ENCODE data around the gene ATG5.
"Not testable (repeated sequence)": the region's sequence is repeated elsewhere in the genome, so short reads cannot be mapped to it uniquely, and the experiment has no call there.

The ATG5 gene

DNA sequence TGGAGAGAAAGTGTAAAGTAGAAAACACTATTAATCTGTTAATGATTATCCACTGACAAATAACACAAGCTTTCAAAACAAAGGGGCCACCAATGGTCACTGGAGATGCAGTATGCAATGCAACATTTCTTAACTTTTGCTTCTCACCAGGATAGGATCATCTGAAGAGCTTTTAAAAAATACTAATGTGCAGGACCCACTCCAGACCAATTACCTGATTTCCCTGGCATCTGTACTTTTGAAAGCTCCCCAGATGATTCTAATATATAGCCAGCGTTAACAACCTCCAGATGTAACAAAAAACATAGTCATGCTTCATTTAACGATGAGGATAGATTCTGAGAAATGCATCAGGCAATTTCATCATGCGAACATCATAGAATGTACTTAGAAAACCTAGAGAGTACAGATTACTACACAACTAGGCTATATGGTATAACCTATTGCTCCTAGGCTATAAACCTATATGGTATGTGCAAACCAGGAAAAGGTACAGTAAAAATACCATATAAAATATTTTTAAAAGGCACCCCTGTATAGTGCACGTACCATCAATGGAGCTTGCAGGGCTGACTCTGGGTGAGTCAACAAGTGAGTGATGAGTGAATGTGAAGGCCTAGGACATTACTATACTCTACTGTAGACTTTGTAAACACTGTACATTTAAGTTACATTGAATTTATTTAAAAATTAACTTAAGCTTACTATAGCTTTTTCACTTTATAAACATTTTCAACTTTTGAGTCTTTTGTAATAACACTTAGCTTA, 69.2 kb downstream of the ATG5 start:
- TF ChIP-seq, protein P1, sequence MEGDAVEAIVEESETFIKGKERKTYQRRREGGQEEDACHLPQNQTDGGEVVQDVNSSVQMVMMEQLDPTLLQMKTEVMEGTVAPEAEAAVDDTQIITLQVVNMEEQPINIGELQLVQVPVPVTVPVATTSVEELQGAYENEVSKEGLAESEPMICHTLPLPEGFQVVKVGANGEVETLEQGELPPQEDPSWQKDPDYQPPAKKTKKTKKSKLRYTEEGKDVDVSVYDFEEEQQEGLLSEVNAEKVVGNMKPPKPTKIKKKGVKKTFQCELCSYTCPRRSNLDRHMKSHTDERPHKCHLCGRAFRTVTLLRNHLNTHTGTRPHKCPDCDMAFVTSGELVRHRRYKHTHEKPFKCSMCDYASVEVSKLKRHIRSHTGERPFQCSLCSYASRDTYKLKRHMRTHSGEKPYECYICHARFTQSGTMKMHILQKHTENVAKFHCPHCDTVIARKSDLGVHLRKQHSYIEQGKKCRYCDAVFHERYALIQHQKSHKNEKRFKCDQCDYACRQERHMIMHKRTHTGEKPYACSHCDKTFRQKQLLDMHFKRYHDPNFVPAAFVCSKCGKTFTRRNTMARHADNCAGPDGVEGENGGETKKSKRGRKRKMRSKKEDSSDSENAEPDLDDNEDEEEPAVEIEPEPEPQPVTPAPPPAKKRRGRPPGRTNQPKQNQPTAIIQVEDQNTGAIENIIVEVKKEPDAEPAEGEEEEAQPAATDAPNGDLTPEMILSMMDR (IDR thresholded peaks at IDR 0.05), result no peak
- no peak for TF ChIP-seq ZFX (IDR thresholded peaks at IDR 0.05; ENCODE audit: borderline replicate concordance)

DNA sequence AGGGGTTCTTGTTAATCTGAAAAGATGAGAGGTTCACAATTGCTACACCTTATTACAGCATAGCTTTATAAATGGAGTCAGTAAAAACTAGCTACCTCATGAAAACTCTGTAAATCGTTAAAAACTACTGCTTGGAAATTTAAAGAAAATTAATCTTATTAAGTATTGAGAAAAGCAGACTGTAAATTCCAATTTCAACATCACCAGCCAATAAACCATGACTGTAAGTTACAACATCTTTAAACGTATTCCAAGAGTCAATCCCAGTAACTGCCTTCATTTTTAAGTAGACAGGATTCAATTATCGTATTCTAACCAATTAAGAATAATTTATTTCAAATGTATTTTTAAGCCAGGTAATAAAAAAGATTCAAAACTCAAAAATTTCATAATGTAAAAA, 70.3 kb downstream of the ATG5 start:
- TF ChIP-seq, protein P1 (IDR thresholded peaks at IDR 0.05), result no peak
- no peak for TF ChIP-seq ZFX (IDR thresholded peaks at IDR 0.05; ENCODE audit: borderline replicate concordance)

More for the DNA sequence above, 69.2 kb downstream of the ATG5 start:
- no peak overlapping the region for H3K27ac ChIP-seq

DNA sequence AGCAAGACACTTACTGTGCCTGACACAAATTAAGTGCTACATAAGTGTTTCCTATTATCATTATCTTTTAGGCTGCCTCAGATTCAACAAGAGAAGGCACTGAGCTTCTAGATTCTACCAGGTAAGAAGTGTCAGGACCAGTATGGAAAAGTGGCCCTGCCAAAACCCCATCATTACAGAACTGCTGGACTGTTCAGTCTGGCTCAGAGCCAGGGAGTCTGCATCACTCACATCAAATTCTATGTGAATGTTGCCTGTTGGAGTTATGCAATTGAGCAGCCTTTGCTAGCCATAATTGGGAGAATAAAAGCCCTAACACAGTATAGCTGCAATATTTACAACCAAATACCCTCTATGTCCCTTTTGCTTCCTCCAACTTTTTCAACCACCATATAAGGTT, 70.9 kb downstream of the ATG5 start:
- H3K27ac ChIP-seq, result no peak overlapping the region

More for the DNA sequence above, 70.3 kb downstream of the ATG5 start:
- no peak overlapping the region for H3K27ac ChIP-seq

DNA sequence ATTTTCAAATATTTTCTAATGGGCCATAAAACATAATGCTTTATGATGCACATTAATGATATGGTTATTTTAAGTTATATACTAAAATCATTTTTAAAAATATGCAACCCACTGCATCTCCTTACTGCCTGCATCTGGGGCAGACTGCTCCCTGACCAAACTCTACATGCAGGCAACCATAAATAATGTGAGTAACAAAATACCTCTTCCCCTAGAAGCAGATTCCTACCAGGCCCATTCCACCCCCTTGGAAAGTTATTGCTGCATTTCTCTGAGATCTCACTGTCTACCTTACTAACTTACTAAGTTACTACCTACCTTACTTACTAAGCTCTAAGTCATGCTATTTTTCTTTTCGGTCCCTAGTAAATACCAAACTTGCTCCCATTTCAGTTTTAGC, 71.8 kb downstream of the ATG5 start:
- H3K27ac ChIP-seq, result no peak overlapping the region
- TF ChIP-seq ZFX (IDR thresholded peaks at IDR 0.05; ENCODE audit: borderline replicate concordance), result no peak
- TF ChIP-seq, protein P1 (IDR thresholded peaks at IDR 0.05), result no peak

More for the DNA sequence above, 70.9 kb downstream of the ATG5 start:
- TF ChIP-seq, protein P1 (IDR thresholded peaks at IDR 0.05), result no peak

DNA sequence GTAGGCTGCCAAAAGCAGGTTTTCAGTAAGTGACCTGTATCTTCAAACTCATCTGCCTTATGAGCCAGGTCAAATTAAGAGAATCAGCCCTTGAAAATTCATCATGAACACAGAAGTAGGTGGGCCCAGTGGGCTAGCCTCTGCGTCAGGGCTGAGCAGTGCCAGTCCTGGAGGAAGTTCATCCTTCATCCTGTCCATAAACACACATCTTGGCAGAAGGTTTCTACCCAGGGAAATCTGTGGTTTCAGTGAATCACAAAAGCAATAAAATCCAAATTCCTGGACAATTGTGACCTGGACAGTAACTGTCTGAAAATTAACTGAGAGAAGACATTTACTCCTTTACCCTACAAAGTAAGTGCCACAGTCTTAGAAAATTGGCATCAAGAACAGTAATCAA, 72.4 kb downstream of the ATG5 start:
- TF ChIP-seq, protein P1 (IDR thresholded peaks at IDR 0.05), result no peak
- no peak for TF ChIP-seq ZFX (IDR thresholded peaks at IDR 0.05; ENCODE audit: borderline replicate concordance)
- H3K27ac ChIP-seq, result no peak overlapping the region

DNA sequence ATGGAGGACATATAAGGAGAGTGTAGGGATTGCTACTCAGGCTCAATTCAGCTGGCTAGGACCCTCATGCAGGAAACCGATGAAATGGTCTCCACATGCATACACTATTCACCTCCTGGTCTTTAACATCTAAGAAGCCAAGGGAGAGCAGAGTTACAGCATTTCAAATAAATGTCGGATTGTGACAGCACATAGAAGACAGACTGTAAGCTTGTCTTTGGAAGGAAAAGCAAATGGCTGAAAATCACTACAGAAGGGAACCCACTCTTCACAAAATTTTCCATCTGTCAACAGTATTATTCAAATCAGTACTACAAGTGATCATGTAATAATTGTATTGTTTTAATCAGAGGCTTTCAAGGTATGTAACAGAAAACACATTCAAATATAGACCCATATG, 72.9 kb downstream of the ATG5 start:
- TF ChIP-seq, protein P1 (IDR thresholded peaks at IDR 0.05), result no peak
- no peak for TF ChIP-seq ZFX (IDR thresholded peaks at IDR 0.05; ENCODE audit: borderline replicate concordance)
- no peak overlapping the region for H3K27ac ChIP-seq

DNA sequence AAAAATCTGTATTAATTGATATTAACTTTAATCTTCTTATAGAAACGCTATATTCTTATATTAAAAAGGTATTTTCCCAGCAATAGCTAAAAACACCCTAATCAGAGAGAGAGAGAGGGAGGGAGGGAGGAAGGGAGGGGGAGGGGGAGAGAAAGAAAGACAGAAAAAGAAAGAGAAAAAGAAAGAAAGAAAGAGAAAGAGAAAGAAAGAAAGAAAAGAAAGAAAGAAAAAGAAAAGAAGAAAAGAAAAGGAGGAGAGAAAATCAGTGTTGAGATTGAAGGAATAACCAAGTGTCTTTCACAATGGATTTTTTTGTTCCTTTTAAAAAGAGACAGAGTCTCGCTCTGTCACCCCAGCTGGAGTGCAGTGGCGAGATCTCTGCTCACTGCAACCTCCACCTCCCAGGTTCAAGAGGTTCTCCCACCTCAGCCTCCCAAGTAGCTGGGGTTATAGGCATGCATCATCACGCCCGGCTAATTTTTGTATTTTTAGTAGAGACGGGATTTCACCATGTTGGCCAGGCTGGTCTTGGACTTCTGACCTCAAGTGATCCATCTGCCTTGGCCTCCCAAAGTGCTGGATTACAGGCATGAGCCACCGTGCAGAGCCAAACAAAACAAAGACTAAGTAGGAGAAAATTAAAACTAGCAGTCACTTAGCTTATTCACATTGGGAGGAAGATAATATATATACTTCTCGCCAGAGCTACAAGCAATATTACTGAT, 73.9 kb downstream of the ATG5 start:
- not testable (repeated sequence) for H3K27ac ChIP-seq
